AG04450 (cell line): Measurements from ENCODE around the gene SNAPC4. TPM values are rescaled to one million over a fixed set of nuclear protein-coding genes. Genes with fewer than 3 reads are reported as not detected.

Experiments
- CTCF ChIA-PET: fragments of 300-600, 350-600 bp; formaldehyde crosslinking; extraction: SDS; loops from one replicate; lab custom pipeline; 2022; ENCODE audit warnings: antibody characterized with exemption, inconsistent platforms; lab: Charles Lee
- POLR2A ChIA-PET: fragments of 350-600 bp; formaldehyde crosslinking; extraction: SDS; loops from one replicate; lab custom pipeline; 2021; ENCODE audit warnings: antibody characterized with exemption, inconsistent platforms; lab: Yijun Ruan, JAX
- DNase-seq: peaks from one replicate; pipeline ENCODE4 v3.0.0-alpha.2; 2011; ENCODE audit warnings: low read depth, low spot score
- H3K27ac ChIP-seq: one replicate; pipeline ENCODE4 v1.5.1; 2012; ENCODE audit warnings: low read depth, low read length, control low read depth
- H3K27me3 ChIP-seq: one replicate; pipeline ENCODE4 v1.6.0; 2012; ENCODE audit warnings: low read length; ENCODE audit not compliant: control insufficient read depth, insufficient read depth
- H3K4me3 ChIP-seq: 2 replicates; pipeline ENCODE4 v1.5.1; 2011; ENCODE audit warnings: mild to moderate bottlenecking, low read depth, low read length, control low read depth
- H3K9me3 ChIP-seq: 2 replicates; pipeline ENCODE4 v1.5.1; 2012; ENCODE audit warnings: low read length; ENCODE audit not compliant: control insufficient read depth, insufficient read depth
- polyA plus RNA-seq: library from polyadenylated mRNA; depleted of rRNA; stranded (reverse); fragments of >200 nt; gene quantifications from 2 replicates; pipeline ENCODE4 v1.2.3, GENCODE V29; 2011
- TF ChIP-seq, protein P1 (sequence below): IDR thresholded peaks from 2 replicates; pipeline ENCODE4 v1.5.1; 2011; ENCODE audit warnings: low read depth, low read length, control low read depth, inconsistent platforms

The SNAPC4 gene
- polyA plus RNA-seq, 1 experiment, result 2.2 TPM

DNA sequence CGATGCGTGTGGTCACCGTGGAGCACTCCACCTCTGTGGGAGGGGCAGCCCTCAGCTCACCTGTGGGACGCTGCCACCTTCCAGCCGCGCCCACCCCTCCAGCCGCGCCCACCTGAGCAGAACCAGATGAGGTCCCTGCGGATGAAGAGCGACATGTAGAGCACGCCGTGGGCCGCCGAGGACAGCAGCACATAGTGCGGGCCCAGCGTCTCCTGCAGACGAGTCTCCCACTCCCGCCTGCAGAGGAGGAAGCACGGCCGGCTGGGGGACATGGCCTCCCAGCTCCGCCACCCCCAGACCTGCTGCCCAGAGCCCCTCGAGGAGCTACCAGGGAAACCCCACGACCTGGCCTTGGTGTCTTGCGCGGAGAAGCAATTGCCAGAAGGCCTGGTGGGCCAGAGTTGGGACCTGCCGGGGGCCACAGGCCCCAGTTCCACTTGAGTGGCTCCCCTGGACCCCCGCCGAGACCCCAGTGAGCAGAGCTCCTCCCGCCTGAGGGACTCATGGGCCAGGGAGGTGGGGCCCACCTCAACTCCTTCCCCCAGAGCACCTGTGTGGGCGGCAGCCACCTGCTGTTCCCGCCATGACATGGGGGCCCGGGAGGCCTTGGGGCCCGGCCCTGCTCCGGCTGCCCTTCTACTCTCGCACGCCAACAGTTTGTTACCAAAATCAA lies 33.2 kb upstream of the SNAPC4 start:
- Histone ChIP-seq H3K27ac (no peak overlapping the region), H3K27me3 (no peaks in the 10 kb centered on the region), H3K4me3 (no peak overlapping the region), H3K9me3 (peaks cover 5% of the 10 kb centered on the region; the same call in 1 of the 2 replicates)
- CTCF ChIA-PET, result no interaction called here
- POLR2A ChIA-PET, result interaction anchor here (0.6 kb wide), 1 partner anchor 14 kb away, joined by 4 read pairs; no protein-coding TSS in a partner anchor
- no peak for DNase-seq
- TF ChIP-seq, protein P1, sequence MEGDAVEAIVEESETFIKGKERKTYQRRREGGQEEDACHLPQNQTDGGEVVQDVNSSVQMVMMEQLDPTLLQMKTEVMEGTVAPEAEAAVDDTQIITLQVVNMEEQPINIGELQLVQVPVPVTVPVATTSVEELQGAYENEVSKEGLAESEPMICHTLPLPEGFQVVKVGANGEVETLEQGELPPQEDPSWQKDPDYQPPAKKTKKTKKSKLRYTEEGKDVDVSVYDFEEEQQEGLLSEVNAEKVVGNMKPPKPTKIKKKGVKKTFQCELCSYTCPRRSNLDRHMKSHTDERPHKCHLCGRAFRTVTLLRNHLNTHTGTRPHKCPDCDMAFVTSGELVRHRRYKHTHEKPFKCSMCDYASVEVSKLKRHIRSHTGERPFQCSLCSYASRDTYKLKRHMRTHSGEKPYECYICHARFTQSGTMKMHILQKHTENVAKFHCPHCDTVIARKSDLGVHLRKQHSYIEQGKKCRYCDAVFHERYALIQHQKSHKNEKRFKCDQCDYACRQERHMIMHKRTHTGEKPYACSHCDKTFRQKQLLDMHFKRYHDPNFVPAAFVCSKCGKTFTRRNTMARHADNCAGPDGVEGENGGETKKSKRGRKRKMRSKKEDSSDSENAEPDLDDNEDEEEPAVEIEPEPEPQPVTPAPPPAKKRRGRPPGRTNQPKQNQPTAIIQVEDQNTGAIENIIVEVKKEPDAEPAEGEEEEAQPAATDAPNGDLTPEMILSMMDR, result no peak

DNA sequence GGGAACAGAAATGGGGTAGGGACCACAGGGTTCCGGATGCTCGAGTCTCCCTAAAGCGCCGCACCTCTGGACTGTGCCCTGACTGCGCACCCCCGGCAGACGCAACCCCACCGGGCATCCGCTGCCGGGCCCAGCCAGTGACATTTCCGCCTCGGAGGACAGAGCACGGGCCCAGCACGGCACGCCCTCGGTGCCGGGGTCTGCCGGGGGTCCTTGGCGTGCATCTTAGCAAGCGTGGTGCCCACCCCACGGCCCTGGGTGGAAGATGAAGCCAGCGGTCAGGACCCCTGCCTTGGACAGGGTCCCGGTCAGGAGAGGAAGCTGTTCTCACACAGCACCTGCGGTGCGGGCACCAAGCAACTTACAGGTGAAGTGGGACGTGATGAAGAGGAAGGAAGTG lies 32.6 kb upstream of the SNAPC4 start:
- peaks cover 5% of the 10 kb centered on the region; the same call in 1 of the 2 replicates for H3K9me3 ChIP-seq
- ChIA-PET POLR2A (no interaction called here), CTCF (no interaction called here)
- H3K27ac ChIP-seq, result no peak overlapping the region
- H3K27me3 ChIP-seq, result no peaks in the 10 kb centered on the region
- DNase-seq, result no peak
- TF ChIP-seq, protein P1, result no peak
- no peak overlapping the region for H3K4me3 ChIP-seq

DNA sequence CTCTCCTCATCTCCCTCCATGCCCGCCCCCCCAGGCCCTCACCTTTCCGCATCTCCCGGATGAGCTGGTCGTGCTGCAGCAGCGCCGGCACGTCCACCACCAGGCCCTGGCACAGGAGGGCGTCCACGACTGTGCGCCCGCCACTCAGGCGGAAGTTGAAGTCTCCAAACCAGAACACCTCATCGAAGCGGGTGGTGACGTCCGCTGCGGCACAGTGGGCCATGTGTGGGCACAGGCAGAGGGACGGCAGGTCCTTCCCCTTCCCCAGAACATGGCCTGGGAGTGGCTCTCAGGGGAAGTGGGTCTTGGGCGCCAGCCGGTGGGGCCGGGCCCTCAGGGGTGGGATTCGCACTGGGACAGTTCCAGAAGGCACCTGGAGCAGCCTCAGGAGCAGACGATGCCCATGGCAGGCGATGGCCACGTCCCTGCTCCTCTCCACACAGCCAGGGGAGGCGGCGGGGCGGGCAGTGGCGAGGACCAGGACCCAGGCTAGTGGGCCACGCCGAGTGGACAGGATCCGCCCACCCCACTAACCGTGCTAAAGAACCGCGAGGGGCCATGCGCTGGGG lies 31.9 kb upstream of the SNAPC4 start:
- no peak overlapping the region for H3K27ac ChIP-seq
- ChIA-PET POLR2A (no interaction called here), CTCF (no interaction called here)
- no peak for DNase-seq
- TF ChIP-seq, protein P1, result no peak
- H3K9me3 ChIP-seq, result peaks cover 5% of the 10 kb centered on the region; the same call in 1 of the 2 replicates
- H3K27me3 ChIP-seq, result no peaks in the 10 kb centered on the region
- no peak overlapping the region for H3K4me3 ChIP-seq

DNA sequence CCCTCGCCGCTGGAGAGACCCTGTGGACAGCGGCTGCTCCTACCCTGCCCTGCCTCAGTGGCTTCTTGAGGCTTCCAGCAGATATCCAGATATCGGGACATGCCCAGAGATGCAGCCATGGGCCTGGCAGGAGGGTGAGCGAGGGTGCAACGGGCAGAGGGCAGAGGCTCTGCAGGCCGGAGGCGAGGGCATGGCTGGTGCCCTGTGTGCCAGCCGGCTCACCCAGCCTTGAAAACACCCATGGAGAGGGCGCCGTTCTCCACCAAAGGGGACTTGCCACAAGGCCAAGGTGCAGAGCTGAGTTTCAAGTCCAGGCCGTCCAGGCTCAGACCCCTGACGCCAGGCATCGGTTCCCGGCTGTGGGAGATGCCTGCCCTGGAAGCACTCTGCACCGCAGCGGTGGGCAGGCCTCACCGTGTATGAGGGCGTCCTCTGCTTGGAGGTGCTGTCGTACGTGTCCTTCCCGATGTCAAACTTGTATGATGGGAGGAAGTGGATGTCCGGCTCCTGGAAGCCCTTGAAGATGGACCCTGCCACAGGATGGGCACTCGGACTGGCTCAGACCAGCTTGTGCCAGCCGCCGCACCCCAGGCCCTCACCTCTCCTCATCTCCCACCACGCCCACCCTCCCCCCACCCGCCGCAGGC lies 30.7 kb upstream of the SNAPC4 start:
- no peaks in the 10 kb centered on the region for H3K27me3 ChIP-seq
- no peak overlapping the region for H3K4me3 ChIP-seq
- POLR2A ChIA-PET, result no interaction called here
- no peak for DNase-seq
- TF ChIP-seq, protein P1, result no peak
- H3K27ac ChIP-seq, result no peak overlapping the region
- CTCF ChIA-PET, result no interaction called here
- no peaks in the 10 kb centered on the region; the same call in 1 of the 2 replicates for H3K9me3 ChIP-seq
